Measurements from ENCODE around the gene MRPL44. TPM values are rescaled to one million over a fixed set of nuclear protein-coding genes. Genes with fewer than 3 reads are reported as not detected.

Gene MRPL44
- total RNA-seq, 1 experiment from 2014 or later: 64.9 TPM

DNA sequence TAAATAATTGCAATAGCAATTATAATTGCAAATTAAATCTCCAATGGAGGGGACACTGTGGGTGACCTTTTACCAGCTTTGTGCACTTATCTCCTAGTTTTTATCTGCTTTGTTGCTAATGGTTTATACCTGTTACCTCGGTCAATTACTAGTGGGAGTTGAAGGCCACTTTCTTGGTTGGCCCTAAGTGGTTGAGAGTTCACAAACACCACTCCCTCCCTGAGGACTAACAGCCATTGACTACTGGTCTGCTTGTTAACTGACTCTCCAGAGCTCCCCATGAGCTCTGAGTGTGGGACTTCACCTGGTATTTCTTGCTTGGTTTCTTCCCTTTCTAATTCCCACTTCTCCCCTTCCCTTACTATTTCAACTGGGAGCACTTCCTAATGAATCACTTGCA, 54.6 kb downstream of the MRPL44 start:
- intact Hi-C loops (cut with micrococcal nuclease; ENCODE audit: unreplicated experiment): loop anchor here (10.0 kb wide), 1 partner anchor 473 kb away; no protein-coding TSS in a partner anchor
- BruUV-seq (replicated peaks): no TSS peak
- Mint-ChIP-seq H3K36me3 (ENCODE audit: insufficient read depth, unreplicated experiment) (no peaks in the 10 kb centered on the region), H3K9me3 (ENCODE audit: unreplicated experiment) (no peaks in the 10 kb centered on the region), H3K27ac (ENCODE audit: unreplicated experiment) (no peak overlapping the region), H3K27me3 (ENCODE audit: insufficient read depth, unreplicated experiment) (no peaks in the 10 kb centered on the region), H3K4me3 (ENCODE audit: unreplicated experiment) (no peak overlapping the region), H3K4me1 (ENCODE audit: low read depth, unreplicated experiment) (peaks cover 28% of the 10 kb centered on the region)
- Histone ChIP-seq H3K9me3 (no peaks in the 10 kb centered on the region), H3K4me3 (ENCODE audit: low read depth, low read length) (no peak overlapping the region), H3K27me3 (replicated peaks; ENCODE audit: control insufficient read depth, insufficient read depth, low read length) (no peaks in the 10 kb centered on the region), H3K36me3 (ENCODE audit: control insufficient read depth, insufficient read depth, low read length) (no peaks in the 10 kb centered on the region), H3K4me1 (peaks cover 22% of the 10 kb centered on the region)
- ChIA-PET CTCF (no interaction called here), POLR2A (no interaction called here)
- TF ChIP-seq, protein P1, sequence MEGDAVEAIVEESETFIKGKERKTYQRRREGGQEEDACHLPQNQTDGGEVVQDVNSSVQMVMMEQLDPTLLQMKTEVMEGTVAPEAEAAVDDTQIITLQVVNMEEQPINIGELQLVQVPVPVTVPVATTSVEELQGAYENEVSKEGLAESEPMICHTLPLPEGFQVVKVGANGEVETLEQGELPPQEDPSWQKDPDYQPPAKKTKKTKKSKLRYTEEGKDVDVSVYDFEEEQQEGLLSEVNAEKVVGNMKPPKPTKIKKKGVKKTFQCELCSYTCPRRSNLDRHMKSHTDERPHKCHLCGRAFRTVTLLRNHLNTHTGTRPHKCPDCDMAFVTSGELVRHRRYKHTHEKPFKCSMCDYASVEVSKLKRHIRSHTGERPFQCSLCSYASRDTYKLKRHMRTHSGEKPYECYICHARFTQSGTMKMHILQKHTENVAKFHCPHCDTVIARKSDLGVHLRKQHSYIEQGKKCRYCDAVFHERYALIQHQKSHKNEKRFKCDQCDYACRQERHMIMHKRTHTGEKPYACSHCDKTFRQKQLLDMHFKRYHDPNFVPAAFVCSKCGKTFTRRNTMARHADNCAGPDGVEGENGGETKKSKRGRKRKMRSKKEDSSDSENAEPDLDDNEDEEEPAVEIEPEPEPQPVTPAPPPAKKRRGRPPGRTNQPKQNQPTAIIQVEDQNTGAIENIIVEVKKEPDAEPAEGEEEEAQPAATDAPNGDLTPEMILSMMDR (IDR thresholded peaks at IDR 0.05; ENCODE audit: insufficient read depth in 1 of 2, low read depth in 1 of 2, low read length in 1 of 2, severe bottlenecking in 1 of 2, unreplicated experiment in 1 of 2): no peak
- DNase-seq: no peak

DNA sequence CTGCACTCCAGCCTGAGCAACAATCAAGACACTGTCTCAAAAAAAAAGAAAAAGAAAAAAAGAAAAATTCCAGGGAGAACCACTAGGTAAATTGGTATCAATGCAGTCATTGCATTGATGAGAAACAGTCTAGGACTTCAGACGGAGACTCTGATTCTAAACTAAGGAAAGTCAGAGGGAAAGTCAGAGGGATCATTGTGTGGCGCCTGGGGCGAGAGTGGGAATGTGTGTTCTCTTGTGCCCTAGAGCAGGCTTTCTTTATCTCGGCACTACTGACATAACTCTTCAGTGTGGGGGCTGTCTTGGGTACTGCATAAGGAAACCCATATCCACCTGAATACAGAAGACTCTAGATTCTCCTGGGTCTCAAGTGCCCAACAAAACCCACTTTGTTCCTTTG, 57.1 kb downstream of the MRPL44 start:
- H3K36me3 ChIP-seq (ENCODE audit: control insufficient read depth, insufficient read depth, low read length): no peaks in the 10 kb centered on the region
- TF ChIP-seq, protein P1 (IDR thresholded peaks at IDR 0.05; ENCODE audit: insufficient read depth in 1 of 2, low read depth in 1 of 2, low read length in 1 of 2, severe bottlenecking in 1 of 2, unreplicated experiment in 1 of 2): no peak
- Mint-ChIP-seq H3K4me3 (ENCODE audit: unreplicated experiment) (no peak overlapping the region), H3K36me3 (ENCODE audit: insufficient read depth, unreplicated experiment) (no peaks in the 10 kb centered on the region), H3K27ac (ENCODE audit: unreplicated experiment) (no peak overlapping the region), H3K4me1 (ENCODE audit: low read depth, unreplicated experiment) (peaks cover 11% of the 10 kb centered on the region), H3K9me3 (ENCODE audit: unreplicated experiment) (no peaks in the 10 kb centered on the region), H3K27me3 (ENCODE audit: insufficient read depth, unreplicated experiment) (no peaks in the 10 kb centered on the region)
- H3K27me3 ChIP-seq (replicated peaks; ENCODE audit: control insufficient read depth, insufficient read depth, low read length): no peaks in the 10 kb centered on the region
- no peaks in the 10 kb centered on the region for H3K9me3 ChIP-seq
- BruUV-seq (replicated peaks): no TSS peak
- no peak overlapping the region for H3K4me3 ChIP-seq (ENCODE audit: low read depth, low read length)
- DNase-seq: no peak
- ChIA-PET POLR2A (no interaction called here), CTCF (no interaction called here)
- peaks cover 10% of the 10 kb centered on the region for H3K4me1 ChIP-seq
- intact Hi-C loops (cut with micrococcal nuclease; ENCODE audit: unreplicated experiment): loop anchor here (10.0 kb wide), 1 partner anchor 470 kb away; no protein-coding TSS in a partner anchor

DNA sequence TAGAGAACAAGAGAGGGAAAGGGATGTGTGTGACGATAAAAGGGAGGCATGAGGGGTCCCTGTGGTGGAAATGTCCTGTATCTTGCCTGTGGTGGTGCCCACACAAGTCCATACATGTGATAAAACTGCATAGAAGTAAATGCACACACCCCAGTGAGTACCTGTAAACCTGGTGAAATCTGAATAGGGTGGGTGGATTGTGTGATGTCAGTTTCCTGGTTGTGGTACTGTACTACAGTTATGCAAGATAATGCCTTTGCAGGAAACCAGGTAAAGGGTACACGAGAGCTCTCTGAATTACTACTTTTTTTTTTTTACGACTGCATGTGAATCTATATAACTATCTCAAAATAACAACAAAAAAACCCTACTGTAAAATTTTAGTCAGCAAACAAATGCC, 59.7 kb downstream of the MRPL44 start:
- no peaks in the 10 kb centered on the region for H3K36me3 Mint-ChIP-seq (ENCODE audit: insufficient read depth, unreplicated experiment)
- H3K9me3 Mint-ChIP-seq (ENCODE audit: unreplicated experiment): peaks cover 9% of the 10 kb centered on the region
- peaks cover 6% of the 10 kb centered on the region for H3K27me3 Mint-ChIP-seq (ENCODE audit: insufficient read depth, unreplicated experiment)
- Histone ChIP-seq H3K4me1 (no peaks in the 10 kb centered on the region), H3K36me3 (ENCODE audit: control insufficient read depth, insufficient read depth, low read length) (no peaks in the 10 kb centered on the region), H3K27me3 (replicated peaks; ENCODE audit: control insufficient read depth, insufficient read depth, low read length) (no peaks in the 10 kb centered on the region), H3K4me3 (ENCODE audit: low read depth, low read length) (no peak overlapping the region), H3K9me3 (no peaks in the 10 kb centered on the region)
- no peak overlapping the region for H3K27ac Mint-ChIP-seq (ENCODE audit: unreplicated experiment)
- POLR2A ChIA-PET: no interaction called here
- DNase-seq: no peak
- CTCF ChIA-PET: no interaction called here
- no TSS peak for BruUV-seq (replicated peaks)
- TF ChIP-seq, protein P1 (IDR thresholded peaks at IDR 0.05; ENCODE audit: insufficient read depth in 1 of 2, low read depth in 1 of 2, low read length in 1 of 2, severe bottlenecking in 1 of 2, unreplicated experiment in 1 of 2): no peak
- no peak overlapping the region for H3K4me3 Mint-ChIP-seq (ENCODE audit: unreplicated experiment)
- H3K4me1 Mint-ChIP-seq (ENCODE audit: low read depth, unreplicated experiment): no peaks in the 10 kb centered on the region
- intact Hi-C loops (cut with micrococcal nuclease; ENCODE audit: unreplicated experiment): loop anchor here (10.0 kb wide), 1 partner anchor 468 kb away; no protein-coding TSS in a partner anchor

Other genes with a start within 250 kb of the MRPL44 start
- 180 TPM in 2 replicates for gene AP1S3, start 119.9 kb upstream of the MRPL44 start, total RNA-seq (2022)
- gene WDFY1, start 12.1 kb upstream of the MRPL44 start, total RNA-seq (2022): 110 and 123 TPM in 2 replicates
- gene SERPINE2, start 81.8 kb downstream of the MRPL44 start, total RNA-seq (2022): 3.8 and 4.7 TPM in 2 replicates